Neural progenitor cell (in vitro differentiated cells): Measurements from ENCODE around the gene ZNF625. TPM values are rescaled to one million over a fixed set of nuclear protein-coding genes. Genes with fewer than 3 reads are reported as not detected.

ENCODE experiments used
- DNase-seq: peaks from one replicate; pipeline ENCODE4 v3.0.0-alpha.2; 2016; ENCODE audit warnings: low spot score
- H2AFZ ChIP-seq: fragments of 200-600 bp; sonication (generic); replicated peaks from 2 replicates; pipeline ENCODE4 v1.6.1; 2016; ENCODE audit warnings: antibody characterized with exemption
- H3F3A ChIP-seq: fragments of 200-600 bp; sonication (generic); 2 replicates; pipeline ENCODE4 v1.6.1; 2016; ENCODE audit warnings: antibody characterized with exemption, low read depth
- H3K27ac ChIP-seq: fragments of 200-600 bp; sonication (generic); 2 replicates; pipeline ENCODE4 v1.5.1; 2016; ENCODE audit warnings: mild to moderate bottlenecking
- H3K27me3 ChIP-seq: fragments of 200-600 bp; sonication (generic); 2 replicates; pipeline ENCODE4 v1.6.1; 2016; ENCODE audit warnings: mild to moderate bottlenecking, moderate library complexity
- H3K36me3 ChIP-seq: fragments of 200-600 bp; sonication (generic); 2 replicates; pipeline ENCODE4 v1.5.1; 2016
- H3K4me1 ChIP-seq: fragments of 200-600 bp; sonication (generic); 2 replicates; pipeline ENCODE4 v1.6.1; 2016; ENCODE audit warnings: mixed run types
- H3K4me2 ChIP-seq: fragments of 200-600 bp; sonication (generic); 2 replicates; pipeline ENCODE4 v1.6.1; 2016
- H3K4me3 ChIP-seq: fragments of 200-600 bp; sonication (generic); 2 replicates; pipeline ENCODE4 v1.5.1; 2016
- H3K79me2 ChIP-seq: fragments of 200-600 bp; sonication (generic); 2 replicates; pipeline ENCODE4 v1.6.1; 2016; ENCODE audit warnings: low read depth
- H3K9ac ChIP-seq: fragments of 200-600 bp; sonication (generic); 2 replicates; pipeline ENCODE4 v1.6.1; 2016
- H3K9me3 ChIP-seq: fragments of 200-600 bp; sonication (generic); 2 replicates; pipeline ENCODE4 v1.5.1; 2016; ENCODE audit warnings: low read depth
- H4K20me1 ChIP-seq: fragments of 200-600 bp; sonication (generic); 2 replicates; pipeline ENCODE4 v1.6.1; 2016; ENCODE audit warnings: low read depth
- H3K27ac Mint-ChIP-seq: 3 replicates; pipeline ENCODE4 v1.8.0; 2021; ENCODE audit warnings: mixed read lengths
- H3K27me3 Mint-ChIP-seq: 2 replicates; pipeline ENCODE4 v1.8.0; 2022; ENCODE audit warnings: low read depth, mild to moderate bottlenecking, inconsistent platforms, moderate library complexity, mixed read lengths; ENCODE audit not compliant: insufficient read depth
- H3K36me3 Mint-ChIP-seq: 3 replicates; pipeline ENCODE4 v1.8.0; 2021; ENCODE audit warnings: mixed read lengths
- H3K4me1 Mint-ChIP-seq: 3 replicates; pipeline ENCODE4 v1.8.0; 2021; ENCODE audit warnings: mixed read lengths
- H3K4me3 Mint-ChIP-seq: 3 replicates; pipeline ENCODE4 v1.8.0; 2021; ENCODE audit warnings: mild to moderate bottlenecking, moderate library complexity, mixed read lengths
- H3K9me3 Mint-ChIP-seq: 3 replicates; pipeline ENCODE4 v1.8.0; 2020; ENCODE audit warnings: mixed read lengths
- CTCF ChIP-seq: fragments of 200-600 bp; sonication (generic); IDR thresholded peaks from 2 replicates; pipeline ENCODE4 v1.5.1; 2017; ENCODE audit warnings: antibody characterized with exemption, mild to moderate bottlenecking
- EZH2 ChIP-seq: fragments of 200-600 bp; sonication (generic); IDR thresholded peaks from 2 replicates; pipeline ENCODE4 v1.6.1; 2017; ENCODE audit warnings: antibody characterized with exemption, mild to moderate bottlenecking, moderate library complexity
- EZH2phosphoT487 ChIP-seq: fragments of 200-600 bp; sonication (generic); IDR thresholded peaks from 2 replicates; pipeline ENCODE4 v1.6.1; 2017; ENCODE audit warnings: antibody characterized with exemption
- total RNA-seq: library from RNA; depleted of rRNA; stranded (reverse); fragments of >200 nt; gene quantifications from 2 replicates; pipeline ENCODE4 v1.2.3, GENCODE V29; 2015; ENCODE audit warnings: low replicate concordance

The ZNF625 gene
- total RNA-seq, 1 donor from 2014 or later, result 39.8 TPM

- Histone ChIP-seq H2AFZ (no peak overlapping the region), H3K4me2 (no peak overlapping the region), H3K27ac (no peak overlapping the region), H3K9me3 (no peaks in the 10 kb centered on the region), H3F3A (peaks cover 10% of the 10 kb centered on the region), H3K36me3 (no peaks in the 10 kb centered on the region), H3K79me2 (peaks cover 35% of the 10 kb centered on the region), H4K20me1 (peaks cover 8% of the 10 kb centered on the region), H3K4me1 (peaks cover 9% of the 10 kb centered on the region), H3K9ac (no peak overlapping the region), H3K4me3 (no peak overlapping the region), H3K27me3 (no peaks in the 10 kb centered on the region)
- Mint-ChIP-seq H3K9me3 (peaks cover 25% of the 10 kb centered on the region), H3K4me3 (peak overlapping the region; percentile 35), H3K27me3 (peaks cover 12% of the 10 kb centered on the region), H3K36me3 (peaks cover 11% of the 10 kb centered on the region), H3K27ac (no peak overlapping the region), H3K4me1 (peaks cover 22% of the 10 kb centered on the region)
- no peak for TF ChIP-seq EZH2phosphoT487
- TF ChIP-seq EZH2, result no peak
- no peak for TF ChIP-seq CTCF
- peak; percentile 10 for DNase-seq
Observed at GRCh38 chr19:12159773-12160414, 3.4 kb upstream of the ZNF625 start.

- H2AFZ ChIP-seq, result no peak overlapping the region
- peaks cover 21% of the 10 kb centered on the region for H3K36me3 ChIP-seq
- H4K20me1 ChIP-seq, result no peaks in the 10 kb centered on the region
- Mint-ChIP-seq H3K9me3 (peaks cover 57% of the 10 kb centered on the region), H3K36me3 (peaks cover 40% of the 10 kb centered on the region), H3K27me3 (peaks cover 14% of the 10 kb centered on the region), H3K4me1 (peaks cover 10% of the 10 kb centered on the region), H3K4me3 (peak overlapping the region; percentile 94), H3K27ac (peak overlapping the region; percentile 80)
- peaks cover 11% of the 10 kb centered on the region for H3K4me1 ChIP-seq
- peaks cover 5% of the 10 kb centered on the region for H3F3A ChIP-seq
- H3K4me2 ChIP-seq, result peak overlapping the region; percentile 86
- H3K9me3 ChIP-seq, result no peaks in the 10 kb centered on the region
- peak overlapping the region; percentile 80 for H3K4me3 ChIP-seq
- no peak overlapping the region for H3K27ac ChIP-seq
- DNase-seq, result no peak
- no peak for TF ChIP-seq CTCF
- TF ChIP-seq EZH2, result no peak
- TF ChIP-seq EZH2phosphoT487, result no peak
- peak overlapping the region; percentile 99 for H3K9ac ChIP-seq
- H3K79me2 ChIP-seq, result peaks cover 61% of the 10 kb centered on the region
- H3K27me3 ChIP-seq, result no peaks in the 10 kb centered on the region
Observed at GRCh38 chr19:12155324-12155860, 1.1 kb downstream of the ZNF625 start.

- peaks cover 6% of the 10 kb centered on the region for H3K27me3 Mint-ChIP-seq
- no peak overlapping the region for H3K4me3 ChIP-seq
- no peak overlapping the region for H3K4me3 Mint-ChIP-seq
- TF ChIP-seq CTCF (no peak), EZH2 (no peak), EZH2phosphoT487 (no peak)
- H3K36me3 ChIP-seq, result peaks cover 52% of the 10 kb centered on the region
- no peak overlapping the region for H3K4me2 ChIP-seq
- H3K79me2 ChIP-seq, result peaks cover 35% of the 10 kb centered on the region
- peaks cover 14% of the 10 kb centered on the region for H3K9me3 ChIP-seq
- peaks cover 24% of the 10 kb centered on the region for H3F3A ChIP-seq
- H3K27ac Mint-ChIP-seq, result no peak overlapping the region
- no peaks in the 10 kb centered on the region for H4K20me1 ChIP-seq
- peaks cover 10% of the 10 kb centered on the region for H3K4me1 Mint-ChIP-seq
- DNase-seq, result no peak
- H3K4me1 ChIP-seq, result no peaks in the 10 kb centered on the region
- H3K27me3 ChIP-seq, result no peaks in the 10 kb centered on the region
- H2AFZ ChIP-seq, result no peak overlapping the region
- no peak overlapping the region for H3K27ac ChIP-seq
- H3K9ac ChIP-seq, result no peak overlapping the region
- peaks cover 75% of the 10 kb centered on the region for H3K9me3 Mint-ChIP-seq
- peaks cover 72% of the 10 kb centered on the region for H3K36me3 Mint-ChIP-seq
Observed at GRCh38 chr19:12145348-12145747, 11.2 kb downstream of the ZNF625 start.
